Measurements from ENCODE around the gene MAGI2. TPM values are rescaled to one million over a fixed set of nuclear protein-coding genes. Genes with fewer than 3 reads are reported as not detected.
A peak's percentile ranks its signal among the peaks of the same experiment; 100 is the strongest.
"Not testable (repeated sequence)": the region's sequence is repeated elsewhere in the genome, so short reads cannot be mapped to it uniquely, and the experiment has no call there.

Gene MAGI2
- total RNA-seq, 1 donor from 2014 or later = 0.26 TPM

- no peak for DNase-seq (ENCODE audit: low read depth in 2 of 2)
These were observed 887.7 kb downstream of the MAGI2 start for GRCh38 chr7:78565784-78566183.

GRCh38 chr7:78563191-78563590 is 890.3 kb downstream of the MAGI2 start:
- DNase-seq (ENCODE audit: low read depth in 2 of 2) = no peak

GRCh38 chr7:78562191-78562590 is 891.3 kb downstream of the MAGI2 start:
- no peak for DNase-seq (ENCODE audit: low read depth in 2 of 2)

- no peak for DNase-seq (ENCODE audit: low read depth in 2 of 2)
These were observed 894.9 kb downstream of the MAGI2 start for GRCh38 chr7:78558566-78558965.

- no peak for DNase-seq (ENCODE audit: low read depth in 2 of 2)
These were observed 909.5 kb downstream of the MAGI2 start for GRCh38 chr7:78543976-78544375.

- no peak for DNase-seq (ENCODE audit: low read depth in 2 of 2)
These were observed 910.5 kb downstream of the MAGI2 start for GRCh38 chr7:78542981-78543380.

- no peak for DNase-seq (ENCODE audit: low read depth in 2 of 2)
These were observed 910.9 kb downstream of the MAGI2 start for GRCh38 chr7:78542541-78542940.

GRCh38 chr7:78539825-78540224 is 913.6 kb downstream of the MAGI2 start:
- DNase-seq (ENCODE audit: low read depth in 2 of 2) = no peak

GRCh38 chr7:78535655-78536054 is 917.8 kb downstream of the MAGI2 start:
- DNase-seq (ENCODE audit: low read depth in 2 of 2) = no peak

- DNase-seq (ENCODE audit: low read depth in 2 of 2) = peak in 1 of 2 donors; percentile 1
These were observed 923.1 kb downstream of the MAGI2 start for GRCh38 chr7:78530351-78530750.

GRCh38 chr7:78529392-78529791 is 924.1 kb downstream of the MAGI2 start:
- DNase-seq (ENCODE audit: low read depth in 2 of 2) = no peak

GRCh38 chr7:78528964-78529363 is 924.5 kb downstream of the MAGI2 start:
- no peak for DNase-seq (ENCODE audit: low read depth in 2 of 2)

GRCh38 chr7:78523930-78524329 is 929.5 kb downstream of the MAGI2 start:
- DNase-seq (ENCODE audit: low read depth in 2 of 2) = no peak

GRCh38 chr7:78521961-78522360 is 931.5 kb downstream of the MAGI2 start:
- DNase-seq (ENCODE audit: low read depth in 2 of 2) = no peak

GRCh38 chr7:78516450-78516849 is 937.0 kb downstream of the MAGI2 start:
- no peak for DNase-seq (ENCODE audit: low read depth in 2 of 2)

GRCh38 chr7:78514634-78515033 is 938.8 kb downstream of the MAGI2 start:
- no peak for DNase-seq (ENCODE audit: low read depth in 2 of 2)

GRCh38 chr7:78510580-78511188 is 942.8 kb downstream of the MAGI2 start:
- peak in 1 of 2 donors; percentile 4 for DNase-seq (ENCODE audit: low read depth in 2 of 2)

- not testable (repeated sequence) for DNase-seq (ENCODE audit: low read depth in 2 of 2)
These were observed 950.2 kb downstream of the MAGI2 start for GRCh38 chr7:78503301-78503700.

GRCh38 chr7:78501064-78501463 is 952.4 kb downstream of the MAGI2 start:
- no peak for DNase-seq (ENCODE audit: low read depth in 2 of 2)

- no peak for DNase-seq (ENCODE audit: low read depth in 2 of 2)
These were observed 953.5 kb downstream of the MAGI2 start for GRCh38 chr7:78499971-78500370.

- no peak for DNase-seq (ENCODE audit: low read depth in 2 of 2)
These were observed 954.2 kb downstream of the MAGI2 start for GRCh38 chr7:78499283-78499682.

GRCh38 chr7:78497728-78498427 is 955.6 kb downstream of the MAGI2 start:
- no peak for DNase-seq (ENCODE audit: low read depth in 2 of 2)

GRCh38 chr7:78496096-78496630 is 957.3 kb downstream of the MAGI2 start:
- no peak for DNase-seq (ENCODE audit: low read depth in 2 of 2)
